Transverse colon (tissue), 3 donors: ENCODE measurements around the gene CENATAC.

Experiments used
- POLR2A ChIP-seq: fragments of 450-650 bp; IDR thresholded peaks from one replicate; pipeline ENCODE4 v1.6.1; 2016; ENCODE audit warnings: antibody characterized with exemption, mild to moderate bottlenecking, moderate library complexity
- TF ChIP-seq, protein P1 (sequence below), 5 experiments: fragments of 200-600 bp in 3 of 5; fragments of 450-650 bp in 2 of 5; sonication (generic) in 3 of 5; IDR thresholded peaks; 1 replicate in 2 of 5; 2 replicates in 3 of 5; pipeline ENCODE4 v1.5.1; 2016 to 2017; ENCODE audit warnings: antibody characterized with exemption in 5 of 5, inconsistent platforms in 3 of 5, mild to moderate bottlenecking in 2 of 5, moderate library complexity in 1 of 5

DNA sequence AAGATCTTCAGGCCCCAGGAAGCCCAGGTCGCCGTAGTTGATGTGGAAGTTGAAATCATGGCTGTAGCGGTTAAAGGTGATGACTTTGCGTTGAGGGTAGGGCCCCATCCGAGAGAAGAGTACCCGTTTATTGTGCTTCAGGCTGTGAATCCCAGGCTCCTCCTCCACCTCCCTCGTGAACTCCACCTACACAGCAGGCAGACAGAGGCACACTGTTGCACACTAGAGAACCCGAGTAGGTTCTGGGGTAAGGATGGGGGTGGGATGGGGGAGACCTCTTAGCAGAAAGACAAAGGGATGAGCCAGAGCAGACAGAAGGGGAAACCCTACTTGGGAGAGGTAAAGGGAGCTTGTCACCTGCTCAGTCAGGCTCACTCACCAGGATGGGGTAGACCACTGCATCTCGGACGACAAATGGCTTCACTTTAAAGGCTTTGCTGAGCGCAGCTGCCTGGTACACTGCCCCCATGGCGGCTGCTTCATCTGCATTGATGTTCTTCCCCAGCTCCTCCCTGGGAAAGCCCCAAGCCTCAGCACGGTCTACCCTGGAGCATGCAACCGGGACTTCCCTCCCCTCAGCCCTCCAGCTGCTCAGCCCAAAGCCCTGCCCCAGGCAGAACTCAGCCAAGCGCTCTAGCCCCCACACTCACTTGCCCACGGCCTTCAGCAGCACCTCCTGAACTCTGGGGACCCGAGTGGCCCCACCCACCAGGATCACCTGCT is 53.7 kb downstream of the CENATAC start:
- TF ChIP-seq, protein P1, sequence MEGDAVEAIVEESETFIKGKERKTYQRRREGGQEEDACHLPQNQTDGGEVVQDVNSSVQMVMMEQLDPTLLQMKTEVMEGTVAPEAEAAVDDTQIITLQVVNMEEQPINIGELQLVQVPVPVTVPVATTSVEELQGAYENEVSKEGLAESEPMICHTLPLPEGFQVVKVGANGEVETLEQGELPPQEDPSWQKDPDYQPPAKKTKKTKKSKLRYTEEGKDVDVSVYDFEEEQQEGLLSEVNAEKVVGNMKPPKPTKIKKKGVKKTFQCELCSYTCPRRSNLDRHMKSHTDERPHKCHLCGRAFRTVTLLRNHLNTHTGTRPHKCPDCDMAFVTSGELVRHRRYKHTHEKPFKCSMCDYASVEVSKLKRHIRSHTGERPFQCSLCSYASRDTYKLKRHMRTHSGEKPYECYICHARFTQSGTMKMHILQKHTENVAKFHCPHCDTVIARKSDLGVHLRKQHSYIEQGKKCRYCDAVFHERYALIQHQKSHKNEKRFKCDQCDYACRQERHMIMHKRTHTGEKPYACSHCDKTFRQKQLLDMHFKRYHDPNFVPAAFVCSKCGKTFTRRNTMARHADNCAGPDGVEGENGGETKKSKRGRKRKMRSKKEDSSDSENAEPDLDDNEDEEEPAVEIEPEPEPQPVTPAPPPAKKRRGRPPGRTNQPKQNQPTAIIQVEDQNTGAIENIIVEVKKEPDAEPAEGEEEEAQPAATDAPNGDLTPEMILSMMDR (IDR thresholded peaks at IDR 0.05), result no peak
- TF ChIP-seq POLR2A, result no peak
